Measurements from ENCODE around the gene IFT88.
"Not testable (repeated sequence)": the region's sequence is repeated elsewhere in the genome, so short reads cannot be mapped to it uniquely, and the experiment has no call there.

Gene IFT88

DNA sequence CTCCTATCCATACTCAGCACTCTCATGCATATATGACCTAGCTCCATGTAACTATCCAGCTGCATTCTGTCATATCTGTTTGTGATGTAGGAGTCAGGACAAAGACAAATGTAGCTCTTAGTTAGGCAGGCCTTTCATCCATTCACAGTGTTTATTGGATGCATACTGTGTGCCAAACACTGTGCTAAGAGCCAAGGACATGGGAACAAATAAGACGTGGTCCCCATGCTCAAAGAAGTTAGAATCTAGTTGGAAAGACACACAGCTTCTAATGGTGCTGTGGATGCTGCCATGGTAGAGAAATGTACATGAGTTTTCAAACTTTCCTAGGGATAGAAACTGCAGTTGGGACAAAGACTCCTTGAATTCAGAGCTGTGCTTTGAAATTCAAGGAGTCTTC lies 104.8 kb downstream of the IFT88 start:
- no peaks in the 10 kb centered on the region for H3K79me2 ChIP-seq (ENCODE audit: insufficient read depth, low read length)
- H3K36me3 ChIP-seq (ENCODE audit: low read length) = no peaks in the 10 kb centered on the region
- no peaks in the 10 kb centered on the region for H4K20me1 ChIP-seq (ENCODE audit: low read depth, low read length)
- H3K4me3 ChIP-seq (ENCODE audit: insufficient read depth, low read length, poor library complexity, severe bottlenecking) = no peak overlapping the region
- H3K9me3 ChIP-seq (ENCODE audit: insufficient read depth, low read length) = no peaks in the 10 kb centered on the region
- no peak overlapping the region for H3K27ac ChIP-seq (ENCODE audit: low read depth, low read length)
- TF ChIP-seq, protein P1, sequence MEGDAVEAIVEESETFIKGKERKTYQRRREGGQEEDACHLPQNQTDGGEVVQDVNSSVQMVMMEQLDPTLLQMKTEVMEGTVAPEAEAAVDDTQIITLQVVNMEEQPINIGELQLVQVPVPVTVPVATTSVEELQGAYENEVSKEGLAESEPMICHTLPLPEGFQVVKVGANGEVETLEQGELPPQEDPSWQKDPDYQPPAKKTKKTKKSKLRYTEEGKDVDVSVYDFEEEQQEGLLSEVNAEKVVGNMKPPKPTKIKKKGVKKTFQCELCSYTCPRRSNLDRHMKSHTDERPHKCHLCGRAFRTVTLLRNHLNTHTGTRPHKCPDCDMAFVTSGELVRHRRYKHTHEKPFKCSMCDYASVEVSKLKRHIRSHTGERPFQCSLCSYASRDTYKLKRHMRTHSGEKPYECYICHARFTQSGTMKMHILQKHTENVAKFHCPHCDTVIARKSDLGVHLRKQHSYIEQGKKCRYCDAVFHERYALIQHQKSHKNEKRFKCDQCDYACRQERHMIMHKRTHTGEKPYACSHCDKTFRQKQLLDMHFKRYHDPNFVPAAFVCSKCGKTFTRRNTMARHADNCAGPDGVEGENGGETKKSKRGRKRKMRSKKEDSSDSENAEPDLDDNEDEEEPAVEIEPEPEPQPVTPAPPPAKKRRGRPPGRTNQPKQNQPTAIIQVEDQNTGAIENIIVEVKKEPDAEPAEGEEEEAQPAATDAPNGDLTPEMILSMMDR (IDR thresholded peaks at IDR 0.05; ENCODE audit: insufficient read depth, low read length, poor library complexity, severe bottlenecking) = no peak
- H3K9ac ChIP-seq (ENCODE audit: low read length) = no peak overlapping the region
- H2AFZ ChIP-seq (ENCODE audit: low read depth, low read length, severe bottlenecking) = no peak overlapping the region
- no peak overlapping the region for H3K4me2 ChIP-seq (ENCODE audit: low read depth, low read length, poor library complexity, severe bottlenecking)
- H3F3A ChIP-seq (ENCODE audit: insufficient read depth) = no peaks in the 10 kb centered on the region
- H3K27me3 ChIP-seq (ENCODE audit: low read length) = no peaks in the 10 kb centered on the region
- H3K9me2 ChIP-seq (replicated peaks; ENCODE audit: insufficient read depth, low read length) = no peaks in the 10 kb centered on the region

DNA sequence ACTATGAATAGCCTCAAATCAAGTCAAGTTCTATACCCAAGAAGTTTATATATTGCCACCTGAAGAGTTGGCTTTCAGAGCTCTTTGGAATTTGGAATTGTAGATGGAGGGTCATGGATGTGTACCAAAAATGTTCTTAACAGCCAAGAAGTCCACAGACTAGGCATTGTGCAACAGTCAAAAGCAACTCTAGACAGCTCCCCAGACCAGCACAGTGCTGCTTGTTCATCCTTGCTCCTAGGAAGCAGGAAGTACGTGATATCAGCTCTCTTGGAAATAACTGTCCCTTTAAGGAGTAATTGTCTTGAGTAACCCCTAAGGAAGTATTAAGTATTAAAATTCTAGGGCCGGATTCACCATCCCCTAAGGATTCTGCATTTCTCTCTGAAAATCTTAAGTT lies 105.8 kb downstream of the IFT88 start:
- Histone ChIP-seq H3K4me2 (ENCODE audit: low read depth, low read length, poor library complexity, severe bottlenecking) (no peak overlapping the region), H3F3A (ENCODE audit: insufficient read depth) (no peaks in the 10 kb centered on the region), H3K9ac (ENCODE audit: low read length) (no peak overlapping the region), H3K79me2 (ENCODE audit: insufficient read depth, low read length) (no peaks in the 10 kb centered on the region), H3K27ac (ENCODE audit: low read depth, low read length) (no peak overlapping the region), H3K9me2 (replicated peaks; ENCODE audit: insufficient read depth, low read length) (no peaks in the 10 kb centered on the region), H3K36me3 (ENCODE audit: low read length) (no peaks in the 10 kb centered on the region), H2AFZ (ENCODE audit: low read depth, low read length, severe bottlenecking) (no peak overlapping the region), H4K20me1 (ENCODE audit: low read depth, low read length) (no peaks in the 10 kb centered on the region), H3K4me3 (ENCODE audit: insufficient read depth, low read length, poor library complexity, severe bottlenecking) (no peak overlapping the region), H3K9me3 (ENCODE audit: insufficient read depth, low read length) (no peaks in the 10 kb centered on the region), H3K27me3 (ENCODE audit: low read length) (no peaks in the 10 kb centered on the region)
- TF ChIP-seq EZH2phosphoT487 (conservative IDR thresholded peaks at IDR 0.05; ENCODE audit: low read length) = no peak
- TF ChIP-seq, protein P1 (IDR thresholded peaks at IDR 0.05; ENCODE audit: insufficient read depth, low read length, poor library complexity, severe bottlenecking) = no peak

DNA sequence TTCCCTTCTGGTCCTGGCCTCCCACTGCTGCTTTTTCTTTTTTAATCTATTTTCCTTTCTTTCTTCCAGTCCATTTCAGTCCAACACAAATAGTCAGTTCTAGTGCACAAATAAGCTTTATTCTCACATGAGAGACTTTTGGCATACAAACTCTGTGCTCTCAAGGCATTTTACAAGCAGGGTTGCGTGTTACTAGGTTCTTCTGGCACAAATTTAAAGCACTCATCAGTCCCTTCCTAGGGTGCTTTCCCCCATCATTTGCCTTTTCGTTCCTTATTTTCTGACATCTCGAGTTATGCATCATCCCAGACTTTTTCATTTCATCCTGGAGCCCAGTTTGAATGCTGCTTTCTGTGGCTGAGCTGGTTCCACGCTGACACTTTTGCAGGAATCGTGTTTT lies 106.8 kb downstream of the IFT88 start:
- Histone ChIP-seq H3K4me3 (ENCODE audit: insufficient read depth, low read length, poor library complexity, severe bottlenecking) (no peak overlapping the region), H4K20me1 (ENCODE audit: low read depth, low read length) (no peaks in the 10 kb centered on the region), H3K27ac (ENCODE audit: low read depth, low read length) (no peak overlapping the region), H3K9me2 (replicated peaks; ENCODE audit: insufficient read depth, low read length) (no peaks in the 10 kb centered on the region), H3K79me2 (ENCODE audit: insufficient read depth, low read length) (no peaks in the 10 kb centered on the region), H2AFZ (ENCODE audit: low read depth, low read length, severe bottlenecking) (no peak overlapping the region), H3K27me3 (ENCODE audit: low read length) (no peaks in the 10 kb centered on the region), H3K9ac (ENCODE audit: low read length) (no peak overlapping the region), H3F3A (ENCODE audit: insufficient read depth) (no peaks in the 10 kb centered on the region), H3K4me2 (ENCODE audit: low read depth, low read length, poor library complexity, severe bottlenecking) (no peak overlapping the region), H3K36me3 (ENCODE audit: low read length) (no peaks in the 10 kb centered on the region), H3K9me3 (ENCODE audit: insufficient read depth, low read length) (no peaks in the 10 kb centered on the region)
- no peak for TF ChIP-seq EZH2phosphoT487 (conservative IDR thresholded peaks at IDR 0.05; ENCODE audit: low read length)
- TF ChIP-seq, protein P1 (IDR thresholded peaks at IDR 0.05; ENCODE audit: insufficient read depth, low read length, poor library complexity, severe bottlenecking) = no peak

DNA sequence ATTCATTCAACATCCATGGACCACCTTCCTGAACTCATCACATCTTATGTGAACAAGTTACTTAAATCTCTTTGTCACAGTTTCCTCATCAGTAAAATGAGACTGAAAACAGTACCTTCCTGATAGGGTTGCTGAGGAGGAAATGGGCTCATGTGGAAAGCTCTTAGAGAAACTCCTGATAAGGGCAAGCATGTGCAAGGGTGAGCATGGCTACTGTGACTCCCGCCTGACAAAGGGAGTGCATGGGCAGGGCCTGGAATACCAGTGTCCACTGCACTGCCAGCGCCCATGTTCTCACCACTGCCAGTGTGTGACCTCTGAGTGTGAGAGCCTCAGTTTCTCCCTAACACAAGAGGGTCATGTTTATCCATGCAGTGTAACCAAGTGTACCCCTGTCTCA lies 109.3 kb downstream of the IFT88 start:
- H3K4me2 ChIP-seq (ENCODE audit: low read depth, low read length, poor library complexity, severe bottlenecking) = no peak overlapping the region
- no peaks in the 10 kb centered on the region for H3K9me3 ChIP-seq (ENCODE audit: insufficient read depth, low read length)
- H3K9ac ChIP-seq (ENCODE audit: low read length) = no peak overlapping the region
- H3K27me3 ChIP-seq (ENCODE audit: low read length) = no peaks in the 10 kb centered on the region
- no peaks in the 10 kb centered on the region for H3K36me3 ChIP-seq (ENCODE audit: low read length)
- H3K79me2 ChIP-seq (ENCODE audit: insufficient read depth, low read length) = no peaks in the 10 kb centered on the region
- no peaks in the 10 kb centered on the region for H4K20me1 ChIP-seq (ENCODE audit: low read depth, low read length)
- H3K9me2 ChIP-seq (replicated peaks; ENCODE audit: insufficient read depth, low read length) = no peaks in the 10 kb centered on the region
- no peak overlapping the region for H2AFZ ChIP-seq (ENCODE audit: low read depth, low read length, severe bottlenecking)
- no peak overlapping the region for H3K27ac ChIP-seq (ENCODE audit: low read depth, low read length)
- H3F3A ChIP-seq (ENCODE audit: insufficient read depth) = no peaks in the 10 kb centered on the region
- no peak overlapping the region for H3K4me3 ChIP-seq (ENCODE audit: insufficient read depth, low read length, poor library complexity, severe bottlenecking)
- no peak for TF ChIP-seq EZH2phosphoT487 (conservative IDR thresholded peaks at IDR 0.05; ENCODE audit: low read length)
- TF ChIP-seq, protein P1 (IDR thresholded peaks at IDR 0.05; ENCODE audit: insufficient read depth, low read length, poor library complexity, severe bottlenecking) = no peak

DNA sequence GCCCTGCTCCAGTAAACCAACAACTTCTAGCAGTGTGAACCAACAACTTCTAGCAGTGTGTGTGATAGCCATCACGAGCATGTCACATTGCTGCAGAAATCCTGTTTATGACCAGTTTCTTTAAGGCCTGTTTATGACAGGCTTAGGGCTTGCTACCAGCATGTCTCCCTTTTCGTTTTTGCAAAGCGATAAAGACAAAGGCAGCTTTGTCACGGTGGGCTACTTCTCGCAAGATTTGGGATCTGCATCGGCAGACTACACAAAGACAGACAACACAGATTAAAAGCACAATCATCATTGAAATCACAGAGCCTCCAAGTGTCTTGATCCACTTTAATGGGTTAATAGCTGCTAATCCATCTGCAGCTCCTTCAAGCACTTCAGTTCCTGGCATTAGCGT lies 111.6 kb downstream of the IFT88 start:
- not testable (repeated sequence) for H3K36me3 ChIP-seq (ENCODE audit: low read length); H2AFZ ChIP-seq (ENCODE audit: low read depth, low read length, severe bottlenecking); H3K9me3 ChIP-seq (ENCODE audit: insufficient read depth, low read length); H3K4me2 ChIP-seq (ENCODE audit: low read depth, low read length, poor library complexity, severe bottlenecking); H3K27ac ChIP-seq (ENCODE audit: low read depth, low read length); H3K9ac ChIP-seq (ENCODE audit: low read length); H4K20me1 ChIP-seq (ENCODE audit: low read depth, low read length); H3K79me2 ChIP-seq (ENCODE audit: insufficient read depth, low read length); H3K4me3 ChIP-seq (ENCODE audit: insufficient read depth, low read length, poor library complexity, severe bottlenecking); H3F3A ChIP-seq (ENCODE audit: insufficient read depth); H3K9me2 ChIP-seq (replicated peaks; ENCODE audit: insufficient read depth, low read length); H3K27me3 ChIP-seq (ENCODE audit: low read length)

All from SU-DHL-6 (cell line).